Gastrocnemius medialis (tissue), 4 donors: ENCODE results near the gene ATP10D. TPM values are rescaled to one million over a fixed set of nuclear protein-coding genes. Genes with fewer than 3 reads are reported as not detected.

Experiments
- ATAC-seq, 2 donors: fragments of 150-250 bp; one replicate each; pipeline ENCODE4 v1.9.1; 2016
- DNase-seq, 2 donors: peaks; one replicate each; pipeline ENCODE4 v3.0.0-alpha.2; 2019
- H3K27ac ChIP-seq, 4 donors: fragments of 200-600 bp; sonication (generic); 1 replicate in 1 of 4; 2 replicates in 3 of 4; pipeline ENCODE4 v1.5.1; 2016 to 2018; ENCODE audit warnings: mild to moderate bottlenecking in 2 of 4, moderate library complexity in 1 of 4
- H3K27me3 ChIP-seq, 3 donors: fragments of 200-600 bp; sonication (generic) in 2 of 3; 1 replicate in 1 of 3; 2 replicates in 2 of 3; pipeline versions ENCODE4 v1.5.1 to v1.6.0; 2016 to 2019; ENCODE audit warnings: mild to moderate bottlenecking in 1 of 3, moderate library complexity in 1 of 3
- H3K36me3 ChIP-seq, 2 donors: fragments of 200-600 bp; sonication (generic) in 1 of 2; one replicate each; pipeline ENCODE4 v1.5.1; 2017 to 2018
- H3K4me1 ChIP-seq, 2 donors: fragments of 200-600 bp; sonication (generic) in 1 of 2; one replicate each; pipeline ENCODE4 v1.5.1; 2016 to 2017; ENCODE audit warnings: mild to moderate bottlenecking in 2 of 2
- H3K4me3 ChIP-seq, 4 donors: fragments of 200-600 bp; sonication (generic) in 3 of 4; 1 replicate in 1 of 4; 2 replicates in 3 of 4; pipeline ENCODE4 v1.5.1; 2016 to 2019; ENCODE audit warnings: mild to moderate bottlenecking in 2 of 4
- H3K9me3 ChIP-seq, 3 donors: fragments of 200-600 bp; sonication (generic) in 2 of 3; 1 replicate in 1 of 3; 2 replicates in 2 of 3; pipeline ENCODE4 v1.5.1; 2016 to 2019
- POLR2A ChIP-seq, 2 donors: fragments of 450-650 bp; IDR thresholded peaks; one replicate each; pipeline ENCODE4 v1.6.1; 2017; ENCODE audit warnings: antibody characterized with exemption in 2 of 2, mild to moderate bottlenecking in 2 of 2, moderate library complexity in 2 of 2
- in situ Hi-C, 4 donors: fragments of 200-750 bp; cut with MboI; loops; one replicate each; pipeline versions ENCODE4 v1.15.0 to v1.8.0; 2017; ENCODE audit warnings: low sequenced_read_pairs in 4 of 4
- intact Hi-C: fragments of 100-400 bp; cut with DNase I; formaldehyde crosslinking; loops from one replicate; pipeline ENCODE4 v1.15.1; 2023; ENCODE audit warnings: low total_unique reads
- total RNA-seq, 4 donors: library from RNA; depleted of rRNA; stranded (reverse); fragments of >200 nt; gene quantifications; one replicate each; pipeline versions ENCODE4 v1.1.0 to v1.2.3, GENCODE V29; 2016
- TF ChIP-seq, protein P1 (sequence below), 5 experiments: fragments of 450-650 bp in 3 of 5; fragments of 200-600 bp in 2 of 5; sonication (generic) in 2 of 5; IDR thresholded peaks in 4 of 5; conservative IDR thresholded peaks in 1 of 5; 1 replicate in 4 of 5; 2 replicates in 1 of 5; pipeline ENCODE4 v1.5.1; 2016 to 2019; ENCODE audit warnings: antibody characterized with exemption in 5 of 5, mild to moderate bottlenecking in 3 of 5, moderate library complexity in 3 of 5

Gene ATP10D
- 1 to 10 TPM; 1.5 to 3.2 (median 2.8) TPM for total RNA-seq

DNA sequence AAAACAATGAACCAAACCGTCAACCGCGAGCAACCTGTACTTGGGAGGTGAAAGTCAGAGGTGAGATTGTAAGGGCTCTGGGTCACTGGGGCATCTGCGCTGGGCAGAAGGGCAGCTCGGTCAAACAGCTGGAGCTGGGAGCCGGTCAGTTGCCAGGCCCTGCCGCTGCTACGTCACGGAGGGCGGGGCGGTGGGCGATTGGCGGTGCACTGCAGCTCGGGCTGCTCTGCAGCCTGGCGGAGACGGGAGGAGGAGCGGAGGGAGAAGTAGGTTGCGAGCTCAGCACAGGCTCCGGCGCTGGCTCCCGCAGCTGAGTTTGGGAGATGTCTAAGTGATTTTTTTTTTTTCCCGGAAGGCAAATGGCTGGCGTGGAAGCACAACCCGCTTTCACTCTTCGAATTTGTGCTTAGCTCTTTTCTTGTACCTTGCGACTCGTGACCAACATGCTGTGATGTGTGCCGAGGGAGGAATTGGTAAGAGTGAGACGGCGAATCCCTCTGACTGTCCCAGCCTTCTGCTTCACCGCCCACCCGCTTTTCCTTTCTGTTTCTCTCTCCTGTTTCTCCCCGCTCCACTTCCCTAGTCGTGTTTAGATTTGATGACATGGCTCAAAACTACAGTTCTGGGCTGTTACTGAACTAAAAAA, at the start of gene ATP10D:
Gene ATP10D, plus strand, starts transcription at position 229 of the 646 bp plus-strand sequence. CDS start 27,266 bp downstream, outside the sequence.
- Histone ChIP-seq H3K27ac (peak within 1 kb of the TSS; percentile 81 to 83 (median 82)), H3K27me3 (no peaks in the 10 kb centered on the region), H3K4me1 (peaks cover 0 to 5% of the 10 kb centered on the region in 2 donors), H3K4me3 (peak within 1 kb of the TSS; percentile 62 to 73 (median 68)), H3K9me3 (no peaks in the 10 kb centered on the region), H3K36me3 (no peaks in the 10 kb centered on the region)
- intact Hi-C loops = loop anchor here (1.0 kb wide), 2 partner anchors 22 to 429 kb away; partner anchors contain the start of genes COMMD8 and NFXL1
- in situ Hi-C loops = no loop called here
- peak; percentile 97 for ATAC-seq
- TF ChIP-seq, protein P1, sequence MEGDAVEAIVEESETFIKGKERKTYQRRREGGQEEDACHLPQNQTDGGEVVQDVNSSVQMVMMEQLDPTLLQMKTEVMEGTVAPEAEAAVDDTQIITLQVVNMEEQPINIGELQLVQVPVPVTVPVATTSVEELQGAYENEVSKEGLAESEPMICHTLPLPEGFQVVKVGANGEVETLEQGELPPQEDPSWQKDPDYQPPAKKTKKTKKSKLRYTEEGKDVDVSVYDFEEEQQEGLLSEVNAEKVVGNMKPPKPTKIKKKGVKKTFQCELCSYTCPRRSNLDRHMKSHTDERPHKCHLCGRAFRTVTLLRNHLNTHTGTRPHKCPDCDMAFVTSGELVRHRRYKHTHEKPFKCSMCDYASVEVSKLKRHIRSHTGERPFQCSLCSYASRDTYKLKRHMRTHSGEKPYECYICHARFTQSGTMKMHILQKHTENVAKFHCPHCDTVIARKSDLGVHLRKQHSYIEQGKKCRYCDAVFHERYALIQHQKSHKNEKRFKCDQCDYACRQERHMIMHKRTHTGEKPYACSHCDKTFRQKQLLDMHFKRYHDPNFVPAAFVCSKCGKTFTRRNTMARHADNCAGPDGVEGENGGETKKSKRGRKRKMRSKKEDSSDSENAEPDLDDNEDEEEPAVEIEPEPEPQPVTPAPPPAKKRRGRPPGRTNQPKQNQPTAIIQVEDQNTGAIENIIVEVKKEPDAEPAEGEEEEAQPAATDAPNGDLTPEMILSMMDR (IDR thresholded peaks at IDR 0.05 in 4 of 5, conservative IDR thresholded peaks at IDR 0.05 in 1 of 5) = peak in 2 of 5 experiments; percentile 31 to 36
- peak; percentile 60 to 78 for TF ChIP-seq POLR2A (IDR thresholded peaks at IDR 0.05)
- DNase-seq = peak; percentile 82 to 86

DNA sequence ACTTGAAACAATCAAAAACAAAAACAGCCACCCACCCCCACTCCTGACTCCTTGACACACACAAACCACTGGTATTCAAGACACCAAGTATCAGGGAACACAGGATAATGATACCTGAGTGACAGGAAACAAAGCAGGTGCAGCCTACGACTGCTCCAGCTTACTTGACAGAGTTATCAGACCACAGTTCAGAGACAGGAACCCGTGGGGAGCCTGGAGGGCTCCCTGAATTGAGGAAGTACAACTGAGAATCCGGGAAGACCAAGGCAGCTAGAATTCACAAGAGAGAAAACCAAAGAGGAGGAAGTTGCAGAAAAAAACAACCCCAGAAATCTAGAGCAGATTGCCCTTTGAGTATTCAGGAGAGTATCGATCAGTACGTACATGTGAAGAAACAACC, 42.1 kb upstream of the ATP10D start:
- no peaks in the 10 kb centered on the region for H3K9me3 ChIP-seq
- H3K4me3 ChIP-seq = no peak overlapping the region
- DNase-seq (no peak), ATAC-seq (no peak)
- no peaks in the 10 kb centered on the region for H3K27me3 ChIP-seq
- TF ChIP-seq, protein P1 (IDR thresholded peaks at IDR 0.05 in 4 of 5, conservative IDR thresholded peaks at IDR 0.05 in 1 of 5) = no peak
- TF ChIP-seq POLR2A (IDR thresholded peaks at IDR 0.05) = no peak
- intact Hi-C loops = no loop called here
- in situ Hi-C loops = no loop called here
- H3K36me3 ChIP-seq = no peaks in the 10 kb centered on the region
- no peaks in the 10 kb centered on the region for H3K4me1 ChIP-seq
- H3K27ac ChIP-seq = no peak overlapping the region

DNA sequence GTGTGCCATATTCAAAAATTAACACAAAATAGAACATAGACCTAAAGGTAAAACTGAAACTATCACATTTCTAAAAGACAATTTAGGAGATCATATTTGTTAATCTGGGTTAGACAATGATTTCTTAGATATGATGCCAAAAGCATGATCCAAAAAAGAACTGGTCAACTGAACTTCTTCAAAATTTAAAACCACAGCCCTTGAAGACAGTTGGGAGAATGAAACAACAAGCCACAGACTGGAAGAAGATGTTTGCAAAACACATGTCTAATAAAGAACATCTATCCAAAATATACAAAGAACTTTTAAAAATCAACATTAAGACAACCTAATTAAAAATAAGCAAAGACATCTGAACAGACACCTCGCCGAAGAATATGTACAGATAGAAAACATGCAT, 41.0 kb upstream of the ATP10D start:
- ATAC-seq (no peak), DNase-seq (no peak)
- intact Hi-C loops (no loop called here), in situ Hi-C loops (no loop called here)
- H3K27me3 ChIP-seq = no peaks in the 10 kb centered on the region
- no peaks in the 10 kb centered on the region for H3K9me3 ChIP-seq
- no peaks in the 10 kb centered on the region for H3K36me3 ChIP-seq
- H3K4me3 ChIP-seq = no peak overlapping the region
- H3K4me1 ChIP-seq = no peaks in the 10 kb centered on the region
- no peak overlapping the region for H3K27ac ChIP-seq
- TF ChIP-seq POLR2A (IDR thresholded peaks at IDR 0.05) = no peak
- TF ChIP-seq, protein P1 (IDR thresholded peaks at IDR 0.05 in 4 of 5, conservative IDR thresholded peaks at IDR 0.05 in 1 of 5) = no peak

DNA sequence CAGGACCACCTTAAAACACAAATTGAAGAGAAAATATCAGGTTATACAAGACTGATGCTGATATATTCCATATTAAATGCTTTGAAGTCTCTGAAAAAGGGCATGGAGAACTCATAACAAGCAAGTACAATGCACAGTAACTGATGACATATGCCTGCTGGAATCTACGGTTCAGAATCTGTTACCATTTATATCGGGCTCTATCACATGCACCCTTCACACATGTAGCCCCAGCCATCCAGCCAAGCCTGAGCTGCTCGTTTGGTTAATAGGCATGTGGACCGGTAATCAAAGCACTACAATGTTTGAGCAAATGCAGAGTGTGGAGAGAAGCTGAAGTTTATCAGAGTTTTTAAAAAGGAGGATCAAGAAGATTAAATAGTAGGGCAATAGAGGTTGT, 33.4 kb upstream of the ATP10D start:
- intact Hi-C loops (no loop called here), in situ Hi-C loops (loop anchor here in 1 of 4 donors (25.0 kb wide), 1 partner anchor 461 kb away; the partner anchor contains the start of gene NFXL1)
- Histone ChIP-seq H3K4me3 (no peak overlapping the region), H3K27ac (no peak overlapping the region), H3K9me3 (no peaks in the 10 kb centered on the region), H3K36me3 (peaks cover 0 to 29% of the 10 kb centered on the region in 2 donors), H3K4me1 (no peaks in the 10 kb centered on the region), H3K27me3 (no peaks in the 10 kb centered on the region)
- TF ChIP-seq, protein P1 (IDR thresholded peaks at IDR 0.05 in 4 of 5, conservative IDR thresholded peaks at IDR 0.05 in 1 of 5) = no peak
- no peak for TF ChIP-seq POLR2A (IDR thresholded peaks at IDR 0.05)
- DNase-seq = no peak
- no peak for ATAC-seq
